GM18498 (cell line): ENCODE results near the gene CDH12.
"Not testable (repeated sequence)": the region's sequence is repeated elsewhere in the genome, so short reads cannot be mapped to it uniquely, and the experiment has no call there.

Experiments
- ATAC-seq: cut with Tn5 transposase; IDR thresholded peaks from one replicate; pipeline ENCODE4 v1.9.1; 2021; ENCODE audit warnings: mild to moderate bottlenecking, moderate library complexity; ENCODE audit not compliant: unreplicated experiment

CDH12 gene

GRCh38 chr5:22651355-22651754 is 201.8 kb downstream of the CDH12 start:
- no peak for ATAC-seq

- no peak for ATAC-seq
These were observed 202.6 kb downstream of the CDH12 start for GRCh38 chr5:22650511-22650910.

GRCh38 chr5:22649074-22649473 is 204.1 kb downstream of the CDH12 start:
- ATAC-seq = no peak

- no peak for ATAC-seq
These were observed 208.3 kb downstream of the CDH12 start for GRCh38 chr5:22644859-22645258.

GRCh38 chr5:22643356-22643755 is 209.8 kb downstream of the CDH12 start:
- ATAC-seq = no peak

GRCh38 chr5:22631683-22632082 is 221.5 kb downstream of the CDH12 start:
- no peak for ATAC-seq

- no peak for ATAC-seq
These were observed 226.1 kb downstream of the CDH12 start for GRCh38 chr5:22627029-22627428.

- ATAC-seq = no peak
These were observed 227.7 kb downstream of the CDH12 start for GRCh38 chr5:22625451-22625850.

- ATAC-seq = no peak
These were observed 232.1 kb downstream of the CDH12 start for GRCh38 chr5:22621084-22621483.

- no peak for ATAC-seq
These were observed 237.2 kb downstream of the CDH12 start for GRCh38 chr5:22615964-22616363.

GRCh38 chr5:22614486-22615094 is 238.6 kb downstream of the CDH12 start:
- ATAC-seq = no peak

GRCh38 chr5:22612928-22613327 is 240.2 kb downstream of the CDH12 start:
- ATAC-seq = no peak

- ATAC-seq = no peak
These were observed 241.8 kb downstream of the CDH12 start for GRCh38 chr5:22611327-22611726.

GRCh38 chr5:22607498-22607897 is 245.6 kb downstream of the CDH12 start:
- not testable (repeated sequence) for ATAC-seq

GRCh38 chr5:22605473-22605872 is 247.7 kb downstream of the CDH12 start:
- ATAC-seq = no peak

GRCh38 chr5:22604711-22605110 is 248.4 kb downstream of the CDH12 start:
- no peak for ATAC-seq

GRCh38 chr5:22598796-22599195 is 254.3 kb downstream of the CDH12 start:
- ATAC-seq = no peak

GRCh38 chr5:22596404-22596970 is 256.7 kb downstream of the CDH12 start:
- no peak for ATAC-seq

GRCh38 chr5:22594491-22594890 is 258.7 kb downstream of the CDH12 start:
- no peak for ATAC-seq

GRCh38 chr5:22593592-22593991 is 259.6 kb downstream of the CDH12 start:
- ATAC-seq = no peak

- ATAC-seq = no peak
These were observed 261.7 kb downstream of the CDH12 start for GRCh38 chr5:22591461-22591860.

- no peak for ATAC-seq
These were observed 262.4 kb downstream of the CDH12 start for GRCh38 chr5:22590677-22591268.

- no peak for ATAC-seq
These were observed 275.4 kb downstream of the CDH12 start for GRCh38 chr5:22577711-22578110.
